NOMO-1 treated with DMSO at 0.1 percent for 48 hours (cell line): ENCODE data around the gene SLC35A5.
A peak's percentile ranks its signal among the peaks of the same experiment; 100 is the strongest.
"Not testable (repeated sequence)": the region's sequence is repeated elsewhere in the genome, so short reads cannot be mapped to it uniquely, and the experiment has no call there.

Experiments used
- DNase-seq: peaks from one replicate; lab custom pipeline; 2025; ENCODE audit not compliant: unreplicated experiment; lab: John Stamatoyannopoulos, UW

SLC35A5 gene, protein sequence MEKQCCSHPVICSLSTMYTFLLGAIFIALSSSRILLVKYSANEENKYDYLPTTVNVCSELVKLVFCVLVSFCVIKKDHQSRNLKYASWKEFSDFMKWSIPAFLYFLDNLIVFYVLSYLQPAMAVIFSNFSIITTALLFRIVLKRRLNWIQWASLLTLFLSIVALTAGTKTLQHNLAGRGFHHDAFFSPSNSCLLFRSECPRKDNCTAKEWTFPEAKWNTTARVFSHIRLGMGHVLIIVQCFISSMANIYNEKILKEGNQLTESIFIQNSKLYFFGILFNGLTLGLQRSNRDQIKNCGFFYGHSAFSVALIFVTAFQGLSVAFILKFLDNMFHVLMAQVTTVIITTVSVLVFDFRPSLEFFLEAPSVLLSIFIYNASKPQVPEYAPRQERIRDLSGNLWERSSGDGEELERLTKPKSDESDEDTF

DNA sequence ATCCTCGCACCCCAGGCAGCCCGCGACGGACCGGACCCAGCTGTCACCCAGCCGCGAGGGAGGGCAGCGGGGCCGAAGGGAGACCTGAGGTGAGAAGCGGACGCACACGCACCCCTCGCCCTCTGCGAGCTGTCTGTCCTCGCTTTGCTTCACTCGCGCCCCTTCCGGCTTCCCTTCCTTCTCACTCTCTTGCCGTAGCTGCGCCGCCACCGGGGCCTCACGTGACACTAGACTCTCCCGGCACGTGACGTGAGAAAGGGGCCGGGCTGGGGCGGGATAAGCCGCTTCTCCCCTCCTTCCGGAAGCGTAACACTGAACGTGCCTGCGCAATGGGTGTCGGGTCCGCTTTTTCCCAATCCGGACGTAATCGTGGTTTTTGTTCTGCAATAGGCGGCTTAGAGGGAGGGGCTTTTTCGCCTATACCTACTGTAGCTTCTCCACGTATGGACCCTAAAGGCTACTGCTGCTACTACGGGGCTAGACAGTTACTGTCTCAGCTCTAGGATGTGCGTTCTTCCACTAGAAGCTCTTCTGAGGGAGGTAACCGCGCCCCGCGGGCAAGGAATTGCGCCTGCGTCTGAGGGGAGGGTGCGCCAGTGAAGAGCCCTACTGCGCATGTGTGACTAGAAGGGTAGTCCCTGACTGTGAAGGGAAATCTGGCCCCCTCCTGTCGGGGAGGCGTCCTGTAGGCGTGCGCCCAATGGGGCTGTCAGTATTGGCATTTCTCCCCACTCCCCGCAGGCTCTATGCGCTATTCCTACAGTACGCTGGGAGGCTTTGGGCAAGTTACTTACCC, at the start of gene SLC35A5, which contains the start of gene ATG3:
TSS of gene SLC35A5 (plus strand) at position 312 of the 796 bp plus-strand sequence. CDS start 1,359 bp downstream, outside the sequence.
TSS of gene ATG3 (minus strand) at position 229 of the 796 bp plus-strand sequence. CDS start 434 bp downstream, outside the sequence.
- peak; percentile 99 for DNase-seq

DNA sequence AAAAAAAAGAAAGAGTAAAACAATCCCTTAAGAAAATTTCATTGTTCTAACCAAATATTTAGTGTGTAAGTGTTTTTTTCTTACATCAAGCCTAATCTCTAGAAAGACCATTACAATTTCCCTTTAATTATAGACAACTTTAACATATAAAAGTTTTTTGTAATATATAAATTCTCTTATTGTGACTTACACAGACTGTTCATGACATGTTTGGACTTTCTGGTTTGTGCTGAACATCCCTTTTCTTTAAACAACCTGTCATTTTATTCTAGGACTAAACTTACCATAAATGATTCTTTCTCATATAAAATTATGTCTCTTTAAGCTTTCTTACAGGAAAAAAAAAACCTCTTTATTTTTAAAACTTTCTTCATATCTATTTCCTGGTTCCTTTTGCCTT, 49.5 kb upstream of the SLC35A5 start:
- no peak for DNase-seq

DNA sequence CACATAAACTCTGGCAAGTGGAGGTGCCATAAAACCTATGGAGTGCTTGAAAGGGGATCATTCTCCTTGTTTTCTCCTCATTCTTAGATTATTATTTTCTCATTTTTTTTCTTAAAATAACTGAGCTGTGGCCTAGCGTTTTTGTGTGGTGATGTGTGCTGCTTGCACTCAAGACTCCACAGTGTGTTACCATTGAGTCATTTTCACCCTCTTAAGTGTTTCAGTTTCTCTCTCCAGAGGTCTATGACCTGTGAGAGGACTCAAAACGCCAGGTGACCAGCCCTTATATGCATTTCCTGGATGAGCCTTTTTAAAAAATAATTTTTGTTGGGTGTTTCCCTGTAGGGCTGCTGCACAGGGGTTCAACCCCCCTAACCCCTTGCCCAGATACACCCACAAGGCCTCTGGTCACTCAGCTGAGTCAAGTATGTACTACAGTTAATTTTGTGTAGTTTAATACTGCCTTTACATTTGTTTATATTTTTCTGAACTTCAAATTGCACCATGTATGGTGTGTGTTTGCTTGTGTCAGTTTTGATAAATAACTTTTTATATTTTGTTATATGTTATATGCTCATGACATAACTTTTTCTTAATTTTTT, 47.2 kb upstream of the SLC35A5 start:
- DNase-seq: no peak

DNA sequence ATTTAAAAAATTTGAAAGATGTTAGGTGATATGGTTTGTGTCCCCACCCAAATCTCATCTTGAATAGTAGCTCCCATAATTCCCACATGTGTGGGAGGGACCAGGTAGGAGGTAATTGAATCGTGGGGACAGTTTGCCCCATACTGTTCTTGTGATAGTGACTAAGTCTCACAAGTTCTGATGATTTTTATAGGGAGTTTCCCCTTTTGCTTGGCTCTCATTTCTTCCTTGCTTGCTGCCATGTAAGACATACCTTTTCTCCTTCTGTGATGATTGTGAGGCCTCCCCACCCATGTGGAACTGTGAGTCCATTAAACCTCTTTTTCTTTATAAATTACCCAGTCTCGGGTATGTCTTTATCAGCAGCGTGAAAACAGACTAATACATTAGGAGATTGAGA, 42.9 kb upstream of the SLC35A5 start:
- peak; percentile 5 for DNase-seq

DNA sequence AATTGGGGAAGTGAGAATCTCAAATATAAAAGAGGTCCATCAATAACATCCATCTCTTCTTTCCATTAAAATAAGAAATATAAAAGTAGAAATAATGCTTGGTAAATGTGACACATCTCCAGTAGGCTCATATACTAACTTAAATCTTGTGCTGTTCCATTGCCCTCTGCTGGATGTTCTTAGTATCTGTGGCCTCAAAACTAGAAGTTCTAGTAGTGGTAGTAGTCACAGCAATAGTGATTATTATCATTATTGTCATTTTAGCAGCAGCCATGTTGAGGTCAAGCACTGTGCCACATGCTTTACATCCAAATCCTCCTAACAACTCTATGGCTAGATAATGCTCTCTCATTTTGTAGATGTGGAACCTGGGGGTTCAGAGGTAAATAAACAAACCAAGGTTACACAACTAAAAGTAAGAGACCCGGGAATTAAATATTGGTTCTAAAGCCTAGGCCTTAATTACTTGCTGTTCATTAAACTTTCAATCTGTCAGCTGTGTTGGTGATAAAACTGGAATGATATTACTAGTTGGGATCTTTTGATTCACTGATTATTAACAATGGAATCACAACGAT, 42.3 kb upstream of the SLC35A5 start:
- peak; percentile 87 for DNase-seq

DNA sequence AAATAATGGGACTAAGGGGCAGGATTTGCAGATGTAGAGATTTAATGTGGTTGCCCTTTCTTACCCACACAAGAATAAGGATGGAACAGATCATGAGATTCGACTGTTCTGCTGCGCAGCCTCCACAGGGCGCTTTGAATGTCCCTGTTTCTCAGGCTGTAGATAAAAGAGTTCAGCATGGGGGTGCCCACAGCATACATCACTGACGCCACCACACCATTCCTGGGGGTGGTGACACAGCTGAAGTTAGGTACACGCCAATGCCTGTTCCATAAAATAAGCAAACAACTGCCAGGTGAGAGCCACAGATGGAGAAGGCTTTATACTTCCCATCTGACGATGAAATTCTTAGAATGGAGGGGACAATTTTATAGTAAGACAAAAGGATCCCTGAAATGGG, 37.7 kb upstream of the SLC35A5 start:
- not testable (repeated sequence) for DNase-seq

DNA sequence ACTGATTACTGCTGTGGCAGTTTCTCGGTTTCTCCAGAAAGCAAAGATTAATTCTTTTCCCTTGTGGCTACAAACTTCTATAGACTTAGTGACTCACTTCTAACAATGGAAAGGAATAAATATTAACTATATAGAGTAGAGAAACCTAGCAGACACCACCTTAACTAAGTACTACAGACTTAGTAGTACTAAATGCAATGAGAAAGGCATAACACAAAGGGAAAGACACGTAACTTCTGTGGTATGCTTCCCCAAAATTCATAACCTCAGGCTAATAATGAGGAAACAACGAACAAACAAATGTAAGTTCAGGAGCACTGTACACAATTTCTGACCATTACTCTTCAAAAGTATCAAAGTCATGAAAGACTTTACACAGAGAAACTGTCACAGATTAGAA, 31.3 kb upstream of the SLC35A5 start:
- DNase-seq: no peak

DNA sequence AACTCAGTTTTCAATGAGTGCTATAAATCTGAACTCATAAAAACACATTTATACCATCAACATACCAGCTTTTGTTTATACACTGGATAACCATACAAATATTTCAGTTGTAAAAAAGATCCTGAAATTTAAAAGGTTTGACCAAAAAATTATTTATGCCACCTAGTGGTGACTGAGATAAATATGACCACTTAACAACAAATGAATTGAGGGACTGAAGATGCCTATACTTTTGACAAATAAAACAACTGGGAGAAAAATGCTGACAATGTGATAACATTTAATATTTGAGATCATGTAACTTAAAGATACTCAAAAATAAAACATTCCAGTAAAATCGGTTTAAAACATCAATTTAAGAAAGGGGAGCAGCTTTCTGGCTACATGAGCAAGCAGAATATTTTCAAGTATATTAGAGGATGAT, 30.5 kb upstream of the SLC35A5 start:
- DNase-seq: peak; percentile 29

DNA sequence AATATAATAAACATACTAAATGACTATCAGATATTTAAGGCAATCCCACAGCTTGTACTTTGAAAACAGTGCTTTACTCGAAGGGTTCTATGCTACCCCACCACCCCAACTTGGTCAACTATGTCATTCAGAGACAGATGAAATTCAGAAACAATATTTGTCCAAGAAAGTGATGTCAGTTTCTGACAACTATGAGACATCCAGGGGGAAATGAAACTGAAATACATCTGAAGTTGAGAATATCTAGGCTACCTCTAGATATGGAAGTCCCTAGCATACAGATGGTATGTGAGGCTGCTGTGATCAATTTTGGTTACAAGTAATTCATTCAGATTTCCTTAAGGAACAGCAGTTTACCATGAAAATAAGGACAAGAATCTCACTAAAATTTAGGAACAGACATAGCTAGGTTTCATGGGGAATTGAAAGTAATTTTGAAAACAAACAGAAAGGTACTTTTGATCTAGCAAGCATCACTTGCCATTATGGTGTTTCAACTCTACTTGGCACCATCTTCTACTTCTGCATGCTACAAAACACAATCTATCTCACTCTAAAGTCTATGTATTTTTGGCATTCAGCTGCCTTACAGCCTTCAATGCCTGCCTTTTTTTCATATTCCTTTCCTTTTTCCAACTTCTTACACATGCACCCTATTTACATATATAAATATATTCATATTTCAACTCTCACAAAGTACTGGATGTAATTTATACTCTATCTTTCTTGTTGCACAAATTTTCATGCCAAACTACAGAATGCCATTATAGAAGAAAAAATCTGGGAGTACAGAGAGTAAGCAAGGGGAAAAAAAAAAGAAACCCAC, 21.8 kb upstream of the SLC35A5 start:
- DNase-seq: peak; percentile 18

DNA sequence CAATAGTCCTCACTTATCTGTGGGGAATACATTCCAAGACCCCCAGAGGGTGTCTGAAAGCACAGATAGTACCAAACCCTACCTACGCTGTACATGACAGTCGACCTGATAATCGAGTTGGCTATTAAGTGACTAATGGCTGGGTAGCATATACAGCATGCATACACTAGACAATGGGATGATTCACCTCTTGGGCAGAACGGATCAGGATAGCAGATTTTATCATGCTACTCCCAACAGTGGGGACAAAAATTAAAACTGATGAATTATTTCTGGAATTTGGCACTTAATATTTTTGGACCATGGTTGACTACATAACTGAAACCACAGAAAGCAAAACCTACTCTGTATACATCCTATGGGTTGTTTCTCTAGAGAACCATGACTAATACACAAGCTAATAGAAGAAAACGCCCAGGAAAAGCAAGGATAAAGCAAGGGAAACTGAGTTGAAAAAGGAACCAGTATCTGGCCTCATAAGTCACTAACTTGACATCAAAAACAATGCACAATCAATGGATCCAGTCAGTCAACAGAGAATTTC, 15.6 kb upstream of the SLC35A5 start:
- no peak for DNase-seq

DNA sequence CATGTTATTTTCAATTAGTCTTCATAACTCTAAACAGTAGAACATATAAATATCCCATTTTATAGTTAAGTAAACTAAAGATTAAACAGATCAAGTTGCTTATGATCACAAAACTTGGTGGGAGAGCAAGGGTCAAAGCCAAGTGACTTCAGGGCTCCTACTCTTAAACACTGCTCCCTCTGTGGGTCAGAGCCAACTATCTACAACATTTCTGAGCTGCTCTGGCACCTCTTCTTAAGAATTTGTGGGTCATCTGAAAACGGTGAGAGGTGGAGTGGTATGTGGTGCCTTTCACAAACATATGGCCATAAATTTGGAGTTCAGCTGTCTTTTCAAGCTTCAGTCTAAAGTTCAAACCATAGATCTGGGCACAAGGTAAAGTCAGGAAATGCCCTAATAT, 11.0 kb upstream of the SLC35A5 start:
- DNase-seq: no peak

DNA sequence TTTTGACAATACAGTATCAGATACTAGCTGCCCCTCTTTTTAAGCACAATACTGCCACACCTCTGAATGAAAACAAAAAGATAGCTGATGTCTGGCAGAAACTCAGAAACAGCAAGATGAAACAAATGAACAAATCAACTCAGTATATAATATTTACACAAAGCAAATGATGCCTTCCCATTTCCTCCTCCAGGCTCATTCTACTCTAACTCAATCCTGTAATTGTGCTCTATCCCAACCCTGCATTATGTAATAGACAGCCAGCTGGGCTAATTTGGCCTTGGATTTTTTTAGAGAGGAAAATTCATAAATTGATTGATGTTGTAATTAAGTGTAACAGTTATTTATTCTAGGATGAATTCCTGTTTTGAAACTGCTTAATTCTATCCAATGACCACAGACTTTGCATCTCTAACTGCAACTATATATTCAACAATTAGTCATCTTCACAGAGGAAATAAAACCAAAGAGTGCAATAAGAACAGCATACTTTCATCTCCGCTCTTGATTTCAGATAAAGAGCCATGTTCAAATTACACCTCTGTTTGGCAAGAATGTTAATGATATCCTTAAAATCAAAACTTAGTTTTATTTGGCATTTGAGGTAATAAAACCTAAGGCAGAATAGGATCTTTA, 6.2 kb upstream of the SLC35A5 start:
- DNase-seq: peak; percentile 59

DNA sequence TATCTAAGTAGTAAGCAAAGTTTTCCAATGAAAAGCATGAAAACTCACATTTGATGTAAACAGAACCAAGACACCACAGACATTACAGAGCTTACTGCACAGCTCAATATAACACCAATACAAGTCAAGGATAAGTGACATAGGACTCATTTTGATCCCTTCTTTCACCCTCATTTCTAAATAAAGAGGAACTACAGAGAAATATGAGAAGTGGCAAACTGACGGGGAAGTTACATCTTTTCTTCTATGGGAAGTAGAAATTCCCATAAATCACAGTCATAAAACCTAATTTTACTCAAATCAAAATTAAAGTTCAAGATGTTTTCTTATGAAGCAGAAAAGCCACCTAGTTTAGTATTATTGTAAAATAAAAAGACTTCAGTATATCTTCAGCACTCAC, 3.9 kb upstream of the SLC35A5 start:
- DNase-seq: peak; percentile 78

DNA sequence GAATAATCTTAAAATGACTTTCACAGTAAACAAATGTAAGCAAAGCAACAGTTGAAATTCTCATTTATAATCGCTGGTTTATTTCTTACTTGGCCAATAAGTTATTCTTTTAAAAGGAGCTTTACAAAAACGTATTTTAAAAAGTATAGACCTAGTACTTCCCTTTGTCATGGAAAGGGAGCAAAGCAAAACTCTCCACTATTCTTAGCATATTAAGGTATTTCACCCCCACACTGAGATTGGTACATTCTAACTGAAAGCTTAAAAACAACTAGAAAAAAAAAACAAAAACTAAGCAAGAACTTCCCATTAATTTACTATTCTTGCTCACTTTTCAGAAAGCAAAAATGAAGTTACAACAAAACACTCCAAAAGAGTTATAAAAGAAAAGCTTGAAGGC, 1.5 kb upstream of the SLC35A5 start:
- DNase-seq: no peak

DNA sequence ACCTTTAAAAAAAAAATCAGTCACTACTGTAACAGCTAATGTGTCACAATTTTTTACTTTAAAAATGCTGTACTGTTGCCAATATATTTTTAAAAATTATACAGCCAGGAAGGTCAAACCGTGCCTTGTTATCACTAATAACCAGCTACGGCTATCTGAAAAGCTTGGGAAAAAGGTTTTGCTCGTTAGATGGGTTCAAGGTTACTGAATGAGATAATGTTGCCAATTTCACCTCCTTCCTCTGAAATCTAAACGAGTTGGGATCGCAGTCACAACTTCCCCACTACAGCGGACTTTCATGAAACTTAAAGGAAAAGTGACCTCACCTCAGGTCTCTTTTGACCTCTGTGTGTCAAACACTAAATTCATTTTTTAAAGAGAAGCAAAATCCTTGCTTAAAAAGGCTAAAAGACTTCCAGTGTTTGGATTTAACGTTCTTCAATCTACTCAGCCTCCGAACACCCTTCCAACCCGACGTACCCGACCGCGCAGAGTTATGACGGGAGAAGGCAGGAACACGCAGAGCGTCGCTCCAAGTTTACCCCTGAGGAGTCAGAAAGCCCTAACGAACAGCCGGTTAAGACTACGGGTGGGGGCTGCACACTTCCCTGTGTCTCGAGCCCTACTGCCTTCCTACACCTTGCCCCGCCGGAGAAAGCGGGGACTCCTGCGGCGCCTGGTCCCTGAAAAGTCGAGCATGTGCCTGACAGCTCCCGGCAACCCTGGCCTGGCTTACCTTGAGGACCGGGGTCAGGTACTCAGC, 943 bp upstream of the SLC35A5 start:
- DNase-seq: peak; percentile 75

DNA sequence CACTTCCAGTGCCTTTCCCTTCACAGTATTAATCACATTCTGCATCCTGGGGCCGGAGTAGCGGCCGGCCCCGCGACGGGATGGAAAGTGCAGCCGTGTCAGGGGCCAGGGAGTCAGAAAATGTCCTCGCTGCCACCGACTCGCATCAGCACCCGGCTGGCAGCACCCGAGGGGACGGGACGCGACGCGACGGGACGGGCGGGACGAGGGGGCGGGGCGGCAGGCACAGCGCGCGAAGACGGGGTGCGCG, 436 bp upstream of the SLC35A5 start:
- peak; percentile 68 for DNase-seq

DNA sequence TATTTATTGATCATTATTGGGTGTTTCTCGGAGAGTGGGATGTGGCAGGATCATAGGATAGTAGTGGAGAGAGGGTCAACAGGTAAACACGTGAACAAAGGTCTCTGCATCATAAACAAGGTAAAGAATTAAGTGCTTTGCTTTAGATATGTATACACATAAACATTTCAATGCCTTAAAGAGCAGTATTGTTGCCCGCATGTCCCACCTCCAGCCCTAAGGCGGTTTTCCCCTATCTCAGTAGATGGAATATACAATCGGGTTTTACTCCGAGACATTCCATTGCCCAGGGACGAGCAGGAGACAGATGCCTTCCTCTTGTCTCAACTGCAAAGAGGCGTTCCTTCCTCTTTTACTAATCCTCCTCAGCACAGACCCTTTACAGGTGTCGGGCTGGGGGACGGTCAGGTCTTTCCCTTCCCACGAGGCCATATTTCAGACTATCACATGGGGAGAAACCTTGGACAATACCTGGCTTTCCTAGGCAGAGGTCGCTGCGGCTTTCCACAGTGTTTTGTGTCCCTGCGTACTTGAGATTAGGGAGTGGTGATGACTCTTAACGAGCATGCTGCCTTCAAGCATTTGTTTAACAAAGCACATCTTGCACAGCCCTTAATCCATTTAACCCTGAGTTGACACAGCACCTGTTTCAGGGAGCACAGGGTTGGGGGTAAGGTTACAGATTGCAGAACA, 2.5 kb downstream of the SLC35A5 start:
- not testable (repeated sequence) for DNase-seq

DNA sequence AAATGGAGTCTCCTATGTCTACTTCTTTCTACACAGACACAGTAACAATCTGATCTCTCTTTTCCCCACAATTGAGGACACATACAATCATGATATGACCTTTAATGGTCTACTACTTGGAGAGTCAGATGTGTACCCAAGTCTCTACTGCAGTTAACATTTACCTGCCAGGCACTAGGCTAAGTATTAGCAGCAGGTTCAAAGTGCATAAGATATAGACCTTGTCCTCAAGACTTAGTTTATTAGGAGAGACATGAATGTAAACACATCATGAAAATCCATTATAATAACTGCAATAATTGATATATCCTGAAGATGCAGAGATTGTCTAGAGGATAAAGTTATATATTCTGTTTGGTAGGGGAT, 3.1 kb downstream of the SLC35A5 start:
- no peak for DNase-seq

DNA sequence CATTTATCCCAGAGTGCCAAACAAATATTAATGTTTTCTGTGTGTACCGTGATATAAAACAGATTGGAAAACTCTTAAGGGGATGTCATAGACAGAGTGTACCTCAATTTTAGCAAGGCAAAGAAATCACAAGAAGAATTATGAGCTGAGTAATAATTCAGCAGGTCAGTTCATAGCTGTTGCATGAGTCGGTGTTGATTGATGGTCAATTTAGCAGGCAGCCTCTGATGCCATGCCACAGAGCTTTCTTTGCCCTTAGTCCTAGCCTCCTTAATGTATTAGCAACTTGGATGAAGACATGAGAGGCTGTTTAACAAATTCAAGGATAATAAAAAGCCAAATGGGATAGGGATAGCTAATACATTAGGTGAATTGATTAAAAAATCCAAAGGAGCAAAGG, 6.8 kb downstream of the SLC35A5 start:
- DNase-seq: no peak
